HEK293 (cell line): ENCODE data around the gene CENPB.

Experiments
- FEZF1 ChIP-seq: fragments of 450-650 bp; formaldehyde crosslinking; IDR thresholded peaks from 2 replicates; pipeline ENCODE4 v1.5.1; 2016; ENCODE audit warnings: missing biosample characterization, missing genetic modification characterization
- GLIS2 ChIP-seq: fragments of 450-650 bp; formaldehyde crosslinking; IDR thresholded peaks from 2 replicates; pipeline ENCODE4 v1.5.1; 2016; ENCODE audit warnings: missing biosample characterization, missing genetic modification characterization
- HOXD13 ChIP-seq: sonication (generic); formaldehyde crosslinking; IDR thresholded peaks from 2 replicates; pipeline ENCODE4 v1.8.0; 2022; ENCODE audit warnings: missing genetic modification reagents, borderline replicate concordance
- IKZF3 ChIP-seq: fragments of 450-650 bp; IDR thresholded peaks from 2 replicates; pipeline ENCODE4 v1.5.0; 2018; ENCODE audit warnings: missing biosample characterization, mild to moderate bottlenecking, missing genetic modification characterization, moderate library complexity
- KLF9 ChIP-seq: fragments of 450-650 bp; formaldehyde crosslinking; IDR thresholded peaks from 2 replicates; pipeline ENCODE4 v1.5.1; 2016; ENCODE audit warnings: missing biosample characterization, missing genetic modification characterization, low read depth
- MEIS1 ChIP-seq: sonication (generic); formaldehyde crosslinking; IDR thresholded peaks from 2 replicates; pipeline ENCODE4 v1.8.1; 2022; ENCODE audit warnings: missing genetic modification reagents, mild to moderate bottlenecking, borderline replicate concordance
- MZF1 ChIP-seq: fragments of 450-650 bp; formaldehyde crosslinking; IDR thresholded peaks from 2 replicates; pipeline ENCODE4 v1.5.1; 2017; ENCODE audit warnings: missing biosample characterization, missing genetic modification characterization, borderline replicate concordance
- PRDM1 ChIP-seq: fragments of 450-650 bp; formaldehyde crosslinking; IDR thresholded peaks from 2 replicates; pipeline ENCODE4; 2016; ENCODE audit warnings: missing biosample characterization, missing genetic modification characterization
- PRDM10 ChIP-seq: fragments of 450-650 bp; formaldehyde crosslinking; IDR thresholded peaks from 2 replicates; pipeline ENCODE4 v1.5.1; 2016; ENCODE audit warnings: missing biosample characterization, missing genetic modification characterization
- SCRT1 ChIP-seq: fragments of 450-650 bp; formaldehyde crosslinking; IDR thresholded peaks from 2 replicates; pipeline ENCODE4 v1.5.1; 2016; ENCODE audit warnings: missing biosample characterization, missing genetic modification characterization, borderline replicate concordance
- YY2 ChIP-seq: fragments of 450-650 bp; formaldehyde crosslinking; IDR thresholded peaks from 2 replicates; pipeline ENCODE4 v1.5.1; 2016; ENCODE audit warnings: missing biosample characterization, missing genetic modification characterization
- ZBTB11 ChIP-seq: fragments of 450-650 bp; formaldehyde crosslinking; conservative IDR thresholded peaks from 2 replicates; pipeline ENCODE4 v1.5.1; 2016; ENCODE audit warnings: low read depth, missing biosample characterization, missing genetic modification characterization
- ZBTB17 ChIP-seq: fragments of 450-650 bp; formaldehyde crosslinking; IDR thresholded peaks from 2 replicates; pipeline ENCODE4 v1.5.1; 2016; ENCODE audit warnings: missing biosample characterization, missing genetic modification characterization
- ZNF132 ChIP-seq: fragments of 450-650 bp; formaldehyde crosslinking; IDR thresholded peaks from 2 replicates; pipeline ENCODE4 v1.5.1; 2017; ENCODE audit warnings: missing biosample characterization, missing genetic modification characterization, borderline replicate concordance
- ZNF19 ChIP-seq: fragments of 450-650 bp; formaldehyde crosslinking; IDR thresholded peaks from 2 replicates; pipeline ENCODE4; 2016; ENCODE audit warnings: missing biosample characterization, missing genetic modification characterization, low read depth
- ZNF223 ChIP-seq: fragments of 450-650 bp; formaldehyde crosslinking; IDR thresholded peaks from 2 replicates; pipeline ENCODE4 v1.5.1; 2016; ENCODE audit warnings: missing biosample characterization, missing genetic modification characterization
- ZNF239 ChIP-seq: fragments of 450-650 bp; formaldehyde crosslinking; IDR thresholded peaks from 2 replicates; pipeline ENCODE4 v1.5.1; 2016; ENCODE audit warnings: missing biosample characterization, missing genetic modification characterization
- ZNF248 ChIP-seq: fragments of 450-650 bp; formaldehyde crosslinking; IDR thresholded peaks from 2 replicates; pipeline ENCODE4 v1.5.1; 2017; ENCODE audit warnings: missing biosample characterization, missing genetic modification characterization
- ZNF266 ChIP-seq: fragments of 450-650 bp; formaldehyde crosslinking; IDR thresholded peaks from 2 replicates; pipeline ENCODE4 v1.5.1; 2016; ENCODE audit warnings: missing biosample characterization, missing genetic modification characterization, low read depth
- ZNF394 ChIP-seq: fragments of 450-650 bp; formaldehyde crosslinking; IDR thresholded peaks from 2 replicates; pipeline ENCODE4 v1.5.1; 2016; ENCODE audit warnings: missing biosample characterization, missing genetic modification characterization, mild to moderate bottlenecking, moderate library complexity, borderline replicate concordance
- ZNF600 ChIP-seq: fragments of 450-650 bp; formaldehyde crosslinking; IDR thresholded peaks from 2 replicates; pipeline ENCODE4 v1.5.1; 2016; ENCODE audit warnings: missing biosample characterization, missing genetic modification characterization
- ZNF624 ChIP-seq: fragments of 450-650 bp; formaldehyde crosslinking; IDR thresholded peaks from 2 replicates; pipeline ENCODE4 v1.5.1; 2017; ENCODE audit warnings: missing biosample characterization, missing genetic modification characterization
- ZNF629 ChIP-seq: fragments of 450-650 bp; formaldehyde crosslinking; IDR thresholded peaks from 2 replicates; pipeline ENCODE4 v1.5.1; 2017; ENCODE audit warnings: missing biosample characterization, missing genetic modification characterization
- ZNF645 ChIP-seq: fragments of 450-650 bp; formaldehyde crosslinking; IDR thresholded peaks from 2 replicates; pipeline ENCODE4; 2016; ENCODE audit warnings: missing biosample characterization, missing genetic modification characterization
- ZNF654 ChIP-seq: fragments of 450-650 bp; formaldehyde crosslinking; IDR thresholded peaks from 2 replicates; pipeline ENCODE4 v1.5.1; 2016; ENCODE audit warnings: low read depth, missing biosample characterization, missing genetic modification characterization
- ZNF677 ChIP-seq: fragments of 450-650 bp; IDR thresholded peaks from 2 replicates; pipeline ENCODE4 v1.5.0; 2018; ENCODE audit warnings: missing biosample characterization, mild to moderate bottlenecking, missing genetic modification characterization, moderate library complexity
- TF ChIP-seq, protein P1 (sequence below): fragments of 450-650 bp; formaldehyde crosslinking; IDR thresholded peaks from 2 replicates; pipeline ENCODE4 v1.5.1; 2017; ENCODE audit warnings: missing biosample characterization, mild to moderate bottlenecking, missing genetic modification characterization, moderate library complexity
- TF ChIP-seq, protein P2 (sequence below): fragments of 450-650 bp; formaldehyde crosslinking; IDR thresholded peaks from 2 replicates; pipeline ENCODE4 v1.5.1; 2017; ENCODE audit warnings: missing biosample characterization, missing genetic modification characterization

CENPB gene

DNA sequence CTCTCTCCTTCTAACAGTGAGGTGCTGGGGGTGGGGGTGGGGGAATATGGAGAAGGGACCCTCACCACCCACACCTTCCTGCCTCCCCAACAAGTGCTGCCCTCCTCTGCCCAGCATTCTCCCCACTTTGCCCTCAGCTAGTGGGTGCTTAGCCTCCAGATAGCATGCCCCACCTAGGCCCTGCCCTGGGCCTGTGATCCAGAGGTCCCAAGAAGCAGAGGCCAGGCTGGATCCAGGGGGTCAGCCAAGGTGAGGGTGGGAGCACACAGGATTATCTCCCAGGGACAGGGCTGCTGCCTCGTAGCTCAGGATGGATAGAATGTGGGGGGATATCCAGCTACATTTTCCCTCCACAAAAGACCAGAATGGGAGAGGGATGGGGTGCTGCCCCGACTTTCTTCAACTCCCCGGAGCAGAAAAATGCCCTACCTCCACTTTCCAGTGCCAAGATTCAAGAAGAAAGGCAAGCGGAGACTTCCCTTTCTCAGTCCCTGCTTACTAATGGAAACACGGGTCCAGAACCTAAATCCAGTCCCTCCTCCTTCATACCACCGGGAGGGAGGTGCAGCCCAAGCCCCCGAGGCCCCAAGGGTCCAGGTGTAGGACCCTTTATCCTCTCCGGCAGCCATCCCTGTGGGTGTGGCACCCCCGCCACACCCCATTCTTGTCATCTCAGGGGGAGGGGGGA is 20.0 kb downstream of the CENPB start (continued):
- TF ChIP-seq PRDM10 (tag by site-specific recombination) (no peak), YY2 (tag by site-specific recombination) (no peak), ZNF624 (tag by site-specific recombination) (no peak), IKZF3 (tag by site-specific recombination) (no peak), HOXD13 (CRISPR knock-in tag) (no peak), MEIS1 (CRISPR knock-in tag) (no peak), ZNF394 (tag by site-specific recombination) (no peak), ZNF645 (no peak), ZBTB11 (tag by site-specific recombination) (no peak), ZNF629 (tag by site-specific recombination) (no peak), ZNF677 (tag by site-specific recombination) (no peak), ZNF248 (tag by site-specific recombination) (no peak), GLIS2 (no peak), ZNF239 (tag by site-specific recombination) (no peak), MZF1 (no peak), KLF9 (tag by site-specific recombination) (peak; percentile 87), SCRT1 (tag by site-specific recombination) (no peak), ZNF132 (no peak), ZNF654 (tag by site-specific recombination) (no peak), FEZF1 (tag by site-specific recombination) (no peak), ZNF223 (tag by site-specific recombination) (no peak), ZBTB17 (no peak), ZNF266 (tag by site-specific recombination) (no peak), PRDM1 (tag by site-specific recombination) (0 out of 2 replicates have a peak, but pooled peaks have one; percentile 5), ZNF600 (tag by site-specific recombination) (peak; percentile 60; the same call in 1 of the 2 replicates), ZNF19 (tag by site-specific recombination) (no peak)
- TF ChIP-seq, protein P1, sequence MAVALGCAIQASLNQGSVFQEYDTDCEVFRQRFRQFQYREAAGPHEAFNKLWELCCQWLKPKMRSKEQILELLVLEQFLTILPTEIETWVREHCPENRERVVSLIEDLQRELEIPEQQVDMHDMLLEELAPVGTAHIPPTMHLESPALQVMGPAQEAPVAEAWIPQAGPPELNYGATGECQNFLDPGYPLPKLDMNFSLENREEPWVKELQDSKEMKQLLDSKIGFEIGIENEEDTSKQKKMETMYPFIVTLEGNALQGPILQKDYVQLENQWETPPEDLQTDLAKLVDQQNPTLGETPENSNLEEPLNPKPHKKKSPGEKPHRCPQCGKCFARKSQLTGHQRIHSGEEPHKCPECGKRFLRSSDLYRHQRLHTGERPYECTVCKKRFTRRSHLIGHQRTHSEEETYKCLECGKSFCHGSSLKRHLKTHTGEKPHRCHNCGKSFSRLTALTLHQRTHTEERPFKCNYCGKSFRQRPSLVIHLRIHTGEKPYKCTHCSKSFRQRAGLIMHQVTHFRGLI (tag by site-specific recombination) = no peak
- TF ChIP-seq, protein P2, sequence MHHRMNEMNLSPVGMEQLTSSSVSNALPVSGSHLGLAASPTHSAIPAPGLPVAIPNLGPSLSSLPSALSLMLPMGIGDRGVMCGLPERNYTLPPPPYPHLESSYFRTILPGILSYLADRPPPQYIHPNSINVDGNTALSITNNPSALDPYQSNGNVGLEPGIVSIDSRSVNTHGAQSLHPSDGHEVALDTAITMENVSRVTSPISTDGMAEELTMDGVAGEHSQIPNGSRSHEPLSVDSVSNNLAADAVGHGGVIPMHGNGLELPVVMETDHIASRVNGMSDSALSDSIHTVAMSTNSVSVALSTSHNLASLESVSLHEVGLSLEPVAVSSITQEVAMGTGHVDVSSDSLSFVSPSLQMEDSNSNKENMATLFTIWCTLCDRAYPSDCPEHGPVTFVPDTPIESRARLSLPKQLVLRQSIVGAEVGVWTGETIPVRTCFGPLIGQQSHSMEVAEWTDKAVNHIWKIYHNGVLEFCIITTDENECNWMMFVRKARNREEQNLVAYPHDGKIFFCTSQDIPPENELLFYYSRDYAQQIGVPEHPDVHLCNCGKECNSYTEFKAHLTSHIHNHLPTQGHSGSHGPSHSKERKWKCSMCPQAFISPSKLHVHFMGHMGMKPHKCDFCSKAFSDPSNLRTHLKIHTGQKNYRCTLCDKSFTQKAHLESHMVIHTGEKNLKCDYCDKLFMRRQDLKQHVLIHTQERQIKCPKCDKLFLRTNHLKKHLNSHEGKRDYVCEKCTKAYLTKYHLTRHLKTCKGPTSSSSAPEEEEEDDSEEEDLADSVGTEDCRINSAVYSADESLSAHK (tag by site-specific recombination) = no peak
